Activated CD8-positive, alpha-beta memory T cell treated with anti-CD3 and anti-CD28 coated beads for 4 hours (primary cell): ENCODE data around the gene HPX.

Experiments used
- DNase-seq, 2 donors: peaks; one replicate each; pipeline ENCODE4 v3.0.0-alpha.2; 2020; ENCODE audit warnings: low read depth in 2 of 2

Gene HPX

DNA sequence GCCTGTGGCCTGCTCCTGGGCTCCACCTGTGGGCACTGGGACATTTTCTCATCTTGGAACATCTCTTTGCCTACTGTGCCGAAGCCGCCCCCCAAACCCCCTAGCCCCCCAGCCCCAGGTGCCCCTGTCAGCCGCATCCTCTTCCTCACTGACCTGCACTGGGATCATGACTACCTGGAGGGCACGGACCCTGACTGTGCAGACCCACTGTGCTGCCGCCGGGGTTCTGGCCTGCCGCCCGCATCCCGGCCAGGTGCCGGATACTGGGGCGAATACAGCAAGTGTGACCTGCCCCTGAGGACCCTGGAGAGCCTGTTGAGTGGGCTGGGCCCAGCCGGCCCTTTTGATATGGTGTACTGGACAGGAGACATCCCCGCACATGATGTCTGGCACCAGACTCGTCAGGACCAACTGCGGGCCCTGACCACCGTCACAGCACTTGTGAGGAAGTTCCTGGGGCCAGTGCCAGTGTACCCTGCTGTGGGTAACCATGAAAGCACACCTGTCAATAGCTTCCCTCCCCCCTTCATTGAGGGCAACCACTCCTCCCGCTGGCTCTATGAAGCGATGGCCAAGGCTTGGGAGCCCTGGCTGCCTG lies 49.2 kb downstream of the HPX start:
- no peak for DNase-seq

- no peak for DNase-seq
Observed at GRCh38 chr11:6390718-6391469, 49.9 kb downstream of the HPX start.

GRCh38 chr11:6389905-6390717 lies 50.7 kb downstream of the HPX start, which contains the start of gene SMPD1:
SMPD1 (plus strand) TSS chr11:6390474; CDS start chr11:6390599, 125 bp downstream.
- DNase-seq, result peak; percentile 89 to 94

DNA sequence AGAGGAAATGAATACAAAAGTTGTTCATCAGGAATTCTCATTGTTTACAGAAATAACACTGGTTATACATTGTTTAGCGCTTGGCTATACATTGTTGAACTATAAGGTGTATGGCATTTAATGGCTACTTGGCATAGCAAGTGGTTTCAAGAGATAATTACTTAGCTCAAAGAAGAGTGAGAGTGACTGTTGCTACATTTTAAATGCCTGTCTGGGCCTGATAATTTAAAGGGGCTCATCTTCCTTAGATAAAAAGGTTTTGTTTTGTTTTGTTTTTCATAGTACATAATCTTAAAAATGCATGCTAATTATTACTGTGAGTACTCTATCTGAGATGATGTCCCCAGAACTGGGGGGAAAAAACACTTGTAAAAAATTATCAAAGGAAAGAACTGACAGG lies 52.0 kb downstream of the HPX start:
- no peak for DNase-seq

DNA sequence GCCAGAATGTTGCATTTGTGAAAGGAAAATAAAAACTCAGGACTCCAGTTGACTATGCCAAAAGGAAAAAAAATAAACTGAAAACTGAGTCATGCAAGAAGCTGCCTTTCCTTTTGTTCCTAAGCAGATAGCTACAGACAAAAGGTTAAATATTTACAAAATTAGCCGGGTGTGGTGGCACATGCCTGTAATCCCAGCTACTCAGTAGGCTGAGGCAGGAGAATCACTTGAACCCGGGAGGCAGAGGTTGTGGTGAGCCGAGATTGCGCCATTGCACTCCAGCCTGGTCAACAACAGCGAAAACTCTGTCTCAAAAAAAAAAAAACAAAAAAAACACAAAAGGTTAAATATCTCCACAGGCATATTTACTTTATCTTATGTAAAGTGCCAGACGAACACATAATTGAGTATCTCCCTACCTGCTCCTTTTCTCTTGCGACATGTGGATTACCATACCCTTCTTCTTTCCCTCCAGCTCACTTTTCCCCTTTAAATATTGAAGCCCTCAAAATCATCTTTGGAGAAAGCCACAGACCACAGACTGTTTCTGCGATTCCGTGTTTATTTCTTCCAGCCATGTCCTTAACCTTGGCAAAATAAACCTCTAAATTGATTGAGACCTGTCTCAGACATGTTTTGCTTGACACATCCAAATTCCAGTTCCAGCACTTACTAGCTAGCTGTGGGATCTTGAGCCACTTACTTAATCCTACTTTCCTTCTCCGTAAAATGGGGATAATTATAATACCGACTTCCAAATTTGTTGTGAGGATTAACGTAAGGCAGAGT lies 52.8 kb downstream of the HPX start:
- no peak for DNase-seq

DNA sequence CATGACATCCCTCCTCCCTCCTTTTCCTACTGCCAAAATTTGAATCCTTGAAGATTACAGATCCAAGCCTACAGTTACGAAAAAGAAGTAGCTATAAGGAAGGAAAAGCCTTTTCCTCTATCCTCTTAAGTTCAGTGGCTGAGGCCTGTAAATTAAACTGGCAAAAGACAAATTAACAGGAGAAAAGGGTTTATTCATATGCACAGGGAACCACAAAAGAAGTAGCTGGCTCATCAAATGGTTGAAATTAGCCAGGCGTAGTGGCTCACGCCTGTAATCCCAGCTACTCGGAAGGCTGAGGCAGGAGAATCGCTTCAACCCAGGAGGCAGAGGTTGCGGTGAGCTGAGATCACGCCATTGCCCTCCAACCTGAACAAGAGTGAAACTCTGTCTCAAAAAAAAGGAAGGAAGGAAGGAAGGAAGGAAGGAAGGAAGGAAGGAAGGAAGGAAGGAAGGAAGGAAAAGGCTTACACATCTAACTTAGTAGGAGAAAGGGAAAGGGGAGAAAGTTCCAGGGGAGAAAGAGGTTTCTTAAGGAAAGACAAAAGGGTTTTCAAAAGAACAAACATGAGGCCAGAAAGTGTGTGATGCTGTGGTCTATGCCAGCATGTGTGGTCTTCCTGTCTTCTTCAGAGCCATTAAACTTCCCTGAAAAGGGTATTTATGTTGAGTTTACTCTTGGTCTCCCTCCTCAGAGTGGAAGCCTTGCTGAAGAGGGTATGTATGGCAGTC lies 55.6 kb downstream of the HPX start:
- no peak for DNase-seq
